HG03066 (cell line): ENCODE data around the gene DENND4A.
A peak's percentile ranks its signal among the peaks of the same experiment; 100 is the strongest.

Experiments used
- ATAC-seq: cut with Tn5 transposase; IDR thresholded peaks from one replicate; pipeline ENCODE4 v1.9.1; 2021; ENCODE audit warnings: low read depth; ENCODE audit not compliant: unreplicated experiment

The DENND4A gene

GRCh38 chr15:65610871-65611718 lies 181.0 kb downstream of the DENND4A start, which contains the start of gene INTS14:
Gene INTS14 (minus strand): TSS chr15:65611131. CDS start chr15:65607380, 3,751 bp downstream.
- peak; percentile 92 for ATAC-seq
